IPS-18c (cell line): Measurements from ENCODE around the gene ZNF521.

Source experiments
- H3K4me3 ChIP-seq: 2 replicates; pipeline ENCODE4 v1.7.0; 2013; ENCODE audit warnings: low read depth, mild to moderate bottlenecking, low read length, moderate library complexity; ENCODE audit not compliant: insufficient read depth
- H3K9me3 ChIP-seq: one replicate; pipeline ENCODE4 v1.6.1; 2013; ENCODE audit warnings: mild to moderate bottlenecking, low read length, moderate library complexity; ENCODE audit not compliant: control insufficient read depth, insufficient read depth

ZNF521 gene

DNA sequence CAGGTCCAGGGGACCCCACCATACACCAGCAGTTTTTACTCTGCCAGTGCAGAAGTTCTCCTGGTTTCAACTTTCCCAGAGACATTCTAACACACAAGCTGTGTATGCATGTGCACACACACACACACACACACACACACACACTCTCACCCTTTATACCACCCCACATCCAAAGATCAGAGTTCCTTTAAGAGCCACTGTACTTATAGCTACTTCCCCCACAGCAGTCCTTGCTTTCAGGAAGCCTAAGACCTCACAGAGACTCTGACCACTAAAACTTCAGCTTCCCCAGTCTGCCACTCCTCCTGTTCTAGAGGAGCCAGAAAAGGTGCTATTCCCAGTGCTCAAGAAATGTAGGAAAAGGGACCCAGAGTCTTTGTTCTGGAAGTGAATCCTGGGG is 107.8 kb downstream of the ZNF521 start:
- Histone ChIP-seq H3K4me3 (no peak overlapping the region), H3K9me3 (no peaks in the 10 kb centered on the region)

DNA sequence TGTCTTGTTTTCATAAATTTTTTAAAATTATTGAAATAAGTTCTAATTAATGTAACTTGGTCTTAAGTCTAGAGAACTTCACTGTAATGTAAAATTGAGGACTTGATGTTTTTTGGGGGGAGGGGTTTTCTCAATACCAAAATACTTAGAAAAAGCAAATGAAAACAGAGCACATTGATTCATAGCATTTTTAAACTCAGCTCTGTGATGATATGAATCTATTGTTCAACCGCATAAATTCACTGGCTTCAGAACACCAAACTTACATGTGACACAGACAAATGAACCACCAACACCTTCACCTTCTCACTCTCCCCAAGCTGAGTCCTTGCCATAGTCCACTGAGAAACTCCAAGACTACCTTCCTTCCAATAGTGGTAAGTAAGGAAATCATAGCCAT is 108.2 kb downstream of the ZNF521 start:
- Histone ChIP-seq H3K9me3 (no peaks in the 10 kb centered on the region), H3K4me3 (no peak overlapping the region)

DNA sequence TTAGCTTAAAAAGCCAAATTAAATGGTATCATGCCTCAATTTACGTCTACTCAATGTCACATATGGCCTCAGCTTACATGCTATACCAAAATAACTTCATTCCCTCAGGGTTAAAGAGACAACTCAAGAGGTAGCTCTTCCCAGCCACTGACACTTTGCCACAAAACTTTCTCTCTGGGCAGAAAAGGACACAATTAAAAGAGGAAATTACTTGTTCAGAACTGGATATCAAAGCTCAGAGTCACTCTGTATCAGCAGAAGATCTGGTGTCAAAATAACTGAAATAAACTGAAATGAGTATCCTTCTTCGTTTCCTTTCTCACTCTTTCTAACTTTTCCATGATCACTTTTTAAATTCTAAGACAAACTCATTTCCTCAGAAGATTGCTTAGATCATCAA is 108.7 kb downstream of the ZNF521 start:
- Histone ChIP-seq H3K4me3 (no peak overlapping the region), H3K9me3 (no peaks in the 10 kb centered on the region)

DNA sequence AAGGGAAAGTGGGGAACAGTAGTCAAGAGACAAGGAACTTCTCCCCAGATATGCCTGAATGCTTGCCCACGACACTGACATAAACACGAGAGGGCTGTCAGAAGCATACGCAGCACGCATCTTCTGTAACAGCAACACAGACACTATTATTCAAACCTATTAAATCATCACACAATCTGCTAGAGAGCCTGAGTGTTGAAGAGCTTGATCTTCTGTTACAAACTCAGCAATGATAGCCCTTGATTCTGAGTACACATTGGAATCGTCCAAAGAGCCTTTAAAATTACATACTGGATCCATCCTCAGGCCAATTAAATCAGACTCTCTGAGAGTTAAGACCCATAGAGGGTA is 111.6 kb downstream of the ZNF521 start:
- Histone ChIP-seq H3K9me3 (no peaks in the 10 kb centered on the region), H3K4me3 (no peak overlapping the region)

DNA sequence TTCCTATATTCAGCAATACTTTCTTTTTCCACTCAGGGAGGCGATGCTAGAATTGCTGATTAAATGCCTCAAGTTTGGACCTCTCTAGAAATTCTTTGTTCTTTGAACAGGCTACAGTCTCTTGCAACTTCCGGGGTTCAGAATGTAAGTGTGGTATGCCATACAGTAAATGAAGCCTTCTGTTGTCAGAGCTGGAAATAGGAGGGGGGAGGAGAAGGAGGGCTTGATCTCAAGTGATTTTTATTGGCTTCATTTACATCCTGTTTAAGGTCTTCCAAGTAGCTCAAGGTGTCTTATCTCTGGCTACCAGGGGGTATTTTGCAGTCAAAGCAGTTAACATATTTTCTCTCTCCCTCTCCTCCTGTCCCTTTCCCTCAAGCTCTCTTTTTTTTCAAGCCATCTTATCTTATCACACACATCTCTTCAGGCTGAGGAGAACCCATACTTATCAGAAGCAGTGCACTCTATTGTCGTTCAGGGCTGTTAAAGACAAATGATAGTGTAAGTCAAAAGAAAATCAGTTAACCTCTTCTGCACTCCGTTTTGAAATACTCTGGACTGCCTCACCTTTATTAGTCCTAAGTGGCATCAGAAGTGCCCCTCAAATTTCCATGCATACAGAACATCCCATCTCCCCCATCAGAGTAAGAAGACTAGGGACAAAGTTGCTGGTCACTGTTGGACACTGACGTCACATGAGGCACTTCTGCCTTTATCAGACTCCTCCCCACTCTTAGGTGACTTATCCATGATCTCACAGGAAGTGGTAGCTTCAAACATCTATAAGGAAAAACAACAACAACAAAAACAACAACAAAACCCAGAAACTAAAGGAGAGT is 112.2 kb downstream of the ZNF521 start:
- Histone ChIP-seq H3K4me3 (no peak overlapping the region), H3K9me3 (no peaks in the 10 kb centered on the region)

DNA sequence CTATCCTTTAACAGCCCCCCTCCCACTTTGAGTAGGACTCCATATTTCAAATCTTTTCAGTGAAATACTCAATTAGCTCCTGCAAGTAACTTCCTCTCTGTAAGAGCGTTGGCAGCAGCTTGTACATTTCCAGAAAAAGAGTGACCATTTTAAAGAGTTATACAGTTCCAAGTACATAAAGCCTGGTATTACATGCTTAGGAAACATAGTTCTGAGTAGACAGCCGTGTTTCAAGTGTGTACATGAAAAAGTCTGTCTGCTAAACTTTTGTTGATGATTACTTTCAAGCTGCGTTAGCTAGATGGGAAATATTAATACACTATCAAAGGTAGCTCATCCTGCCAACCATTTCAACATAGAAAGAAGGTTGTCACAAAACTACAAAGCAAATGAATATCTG is 112.8 kb downstream of the ZNF521 start:
- no peak overlapping the region for H3K4me3 ChIP-seq

DNA sequence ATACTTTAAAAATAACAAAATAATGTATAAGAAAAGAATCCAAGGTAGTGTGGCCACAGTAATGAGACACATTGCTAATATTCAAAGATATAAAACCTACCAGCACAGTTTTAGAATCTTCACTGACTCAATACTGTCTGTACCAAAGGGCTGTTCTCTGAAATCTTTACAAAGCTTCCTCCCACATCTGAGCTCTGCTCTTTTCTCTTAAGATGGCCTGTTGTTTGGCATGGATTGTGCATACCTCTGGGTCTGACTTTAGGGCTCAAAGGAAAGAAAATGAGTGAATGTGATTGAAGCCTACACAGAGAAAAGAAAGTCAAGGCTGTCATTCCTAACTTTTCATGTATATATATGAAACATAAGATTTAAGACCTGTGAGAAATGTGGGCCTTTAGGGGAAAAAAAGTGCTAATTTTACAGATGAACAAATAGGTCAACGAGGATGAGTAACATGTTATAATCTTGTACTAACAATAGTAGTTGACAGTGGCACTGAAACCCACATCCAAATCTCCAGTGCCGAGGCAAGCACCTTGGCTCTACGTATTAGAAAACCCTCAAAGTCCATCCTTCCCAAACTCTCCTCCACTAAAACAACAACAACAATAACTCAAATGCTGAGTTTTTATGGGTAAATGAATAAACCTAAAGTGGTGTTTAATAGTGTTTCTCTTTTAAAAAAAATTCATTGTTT is 114.2 kb downstream of the ZNF521 start:
- H3K9me3 ChIP-seq: no peaks in the 10 kb centered on the region
- H3K4me3 ChIP-seq: no peak overlapping the region

More for the DNA sequence above, 112.8 kb downstream of the ZNF521 start:
- no peaks in the 10 kb centered on the region for H3K9me3 ChIP-seq

DNA sequence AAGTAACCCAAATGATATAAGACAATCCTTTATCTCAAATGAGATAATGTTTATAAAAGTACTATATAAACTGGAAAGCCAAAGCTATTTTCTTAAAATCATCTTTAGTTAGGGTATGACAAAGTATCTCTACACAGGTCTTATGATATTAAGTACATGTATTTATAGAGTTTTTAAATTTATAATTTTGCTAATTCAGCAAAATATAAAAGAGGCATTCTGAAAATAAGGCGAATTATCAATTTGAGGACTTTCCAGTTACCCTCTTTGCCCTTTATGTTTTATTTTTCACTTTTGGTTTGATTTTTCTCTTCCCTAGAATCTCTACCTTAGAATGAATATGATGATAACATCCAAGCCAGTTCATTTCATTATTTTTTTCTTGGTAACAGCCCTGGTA is 115.2 kb downstream of the ZNF521 start:
- no peaks in the 10 kb centered on the region for H3K9me3 ChIP-seq
- no peak overlapping the region for H3K4me3 ChIP-seq

DNA sequence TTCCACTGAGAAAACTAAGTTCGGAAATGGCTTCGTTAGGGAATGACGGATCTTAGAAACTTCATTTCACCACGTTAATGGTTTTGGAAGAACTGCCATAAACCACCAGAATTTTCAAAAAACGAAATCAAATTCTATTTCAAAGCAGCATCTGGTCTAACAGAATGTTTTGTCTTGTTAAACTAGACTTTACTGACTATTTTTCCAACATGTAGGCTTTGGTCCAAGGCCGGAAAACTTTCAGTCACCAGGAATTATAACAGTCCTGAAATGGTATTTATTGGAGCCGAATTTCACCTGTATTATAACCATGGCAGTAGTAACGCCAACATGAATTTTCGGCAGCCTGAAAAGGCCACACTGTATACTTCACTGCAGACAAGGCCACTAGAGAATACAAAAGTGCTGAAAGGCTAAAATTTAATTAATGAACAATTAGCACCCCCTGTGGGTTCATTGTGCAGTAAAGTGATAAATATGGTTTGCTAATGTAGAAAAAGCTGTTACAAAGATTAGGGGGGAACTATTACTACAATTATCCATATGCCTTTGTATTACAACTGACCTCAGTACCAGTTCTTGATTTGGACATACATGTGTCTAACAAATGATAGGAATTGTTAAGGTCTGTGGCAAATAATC is 116.4 kb downstream of the ZNF521 start:
- no peaks in the 10 kb centered on the region for H3K9me3 ChIP-seq
- H3K4me3 ChIP-seq: no peak overlapping the region

DNA sequence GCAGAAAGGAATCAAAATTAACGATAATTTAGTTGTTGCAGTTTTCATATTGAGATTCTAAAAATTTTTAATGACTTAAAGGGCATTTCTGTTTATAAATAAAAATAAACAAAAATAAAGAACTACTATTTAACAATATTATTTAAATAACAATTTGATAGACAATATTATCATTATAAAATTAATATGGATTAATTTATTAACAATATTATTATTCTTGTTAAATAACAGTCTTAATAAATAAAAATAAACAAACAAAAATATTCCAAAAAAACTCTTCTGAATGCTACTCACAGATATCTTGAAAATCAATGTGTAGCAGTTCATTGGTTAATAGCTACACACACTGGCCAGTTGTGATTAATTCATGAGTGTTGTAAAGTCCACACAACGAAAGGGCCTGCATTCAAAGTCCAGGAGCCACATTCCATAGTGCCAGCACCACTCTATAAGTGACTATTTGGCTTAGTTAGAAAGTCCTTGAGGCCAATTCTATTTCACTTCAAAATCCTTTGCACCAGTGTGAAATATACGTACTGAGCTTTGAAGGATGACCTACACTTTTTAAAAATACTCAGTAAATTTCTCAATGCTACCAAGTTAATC is 117.1 kb downstream of the ZNF521 start:
- H3K4me3 ChIP-seq: no peak overlapping the region

DNA sequence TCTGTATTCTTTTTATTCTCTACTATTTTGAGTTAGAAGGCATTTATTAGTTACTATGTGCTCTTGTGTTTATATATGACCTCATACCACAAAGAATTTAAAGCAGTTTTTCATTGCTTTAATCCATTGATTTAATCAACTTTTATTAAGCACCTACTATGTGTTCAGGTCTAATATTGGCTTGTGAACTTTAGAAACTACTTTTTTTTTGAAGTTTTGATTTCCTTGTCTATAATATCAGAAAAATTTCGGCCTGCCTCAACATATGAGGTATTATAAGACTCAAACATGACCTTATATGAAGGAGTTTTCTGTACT is 117.7 kb downstream of the ZNF521 start:
- H3K4me3 ChIP-seq: no peak overlapping the region
- no peaks in the 10 kb centered on the region for H3K9me3 ChIP-seq

More for the DNA sequence above, 117.1 kb downstream of the ZNF521 start:
- no peaks in the 10 kb centered on the region for H3K9me3 ChIP-seq

DNA sequence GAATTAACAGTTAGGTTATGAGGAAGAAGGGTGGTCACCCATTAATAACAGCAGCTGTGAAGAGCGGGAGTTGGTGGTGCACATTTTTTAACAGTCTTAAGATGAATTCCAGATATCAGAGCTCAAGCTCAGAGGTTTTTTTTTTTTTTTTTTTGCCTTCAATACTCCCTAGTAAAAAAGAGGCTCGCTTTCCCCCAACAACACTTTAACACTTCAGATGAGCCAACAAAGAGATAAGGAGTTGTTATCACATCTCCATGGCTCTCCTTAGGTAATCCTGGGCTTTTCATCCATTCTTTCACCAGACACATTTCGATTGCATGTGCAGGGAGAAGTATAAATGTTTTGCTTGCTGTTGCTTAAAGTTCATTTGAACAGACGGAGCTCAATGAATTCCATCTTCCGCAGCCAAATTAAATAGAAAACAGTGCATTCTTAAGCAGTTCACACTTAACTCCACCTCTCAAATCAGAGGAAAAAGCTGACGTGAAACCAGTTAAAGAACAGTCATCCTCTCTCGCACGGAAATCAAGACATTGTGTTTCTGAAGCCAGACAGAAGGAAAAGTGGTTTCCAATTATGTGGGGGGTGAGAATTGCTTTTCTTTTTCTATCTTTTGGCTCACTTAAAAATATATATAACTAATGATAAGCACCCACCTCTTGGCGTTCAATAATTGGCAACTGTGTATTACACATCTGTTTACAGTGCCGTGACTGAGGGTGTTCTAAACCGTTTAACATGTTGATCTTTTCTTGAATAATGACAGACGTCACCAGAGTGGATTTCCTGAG is 118.2 kb downstream of the ZNF521 start:
- Histone ChIP-seq H3K4me3 (no peak overlapping the region), H3K9me3 (no peaks in the 10 kb centered on the region)

DNA sequence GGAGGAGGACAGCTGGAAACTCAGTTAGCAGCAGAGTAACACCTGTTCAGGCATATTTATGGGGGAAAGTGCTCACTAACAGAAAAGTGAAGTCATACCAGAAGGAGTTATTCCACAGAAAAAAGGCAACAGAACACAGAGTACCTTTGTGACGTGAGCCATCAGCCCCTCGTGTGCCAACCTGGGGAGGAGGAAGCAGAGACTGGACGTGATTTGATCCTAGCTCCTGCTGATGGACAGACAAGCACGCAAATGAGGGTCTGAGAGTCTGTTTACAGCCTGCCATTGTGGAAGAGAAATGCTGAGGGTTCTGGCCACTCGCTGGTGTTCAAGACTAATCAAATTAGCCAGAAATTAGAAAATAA is 120.7 kb downstream of the ZNF521 start:
- H3K4me3 ChIP-seq: no peak overlapping the region

DNA sequence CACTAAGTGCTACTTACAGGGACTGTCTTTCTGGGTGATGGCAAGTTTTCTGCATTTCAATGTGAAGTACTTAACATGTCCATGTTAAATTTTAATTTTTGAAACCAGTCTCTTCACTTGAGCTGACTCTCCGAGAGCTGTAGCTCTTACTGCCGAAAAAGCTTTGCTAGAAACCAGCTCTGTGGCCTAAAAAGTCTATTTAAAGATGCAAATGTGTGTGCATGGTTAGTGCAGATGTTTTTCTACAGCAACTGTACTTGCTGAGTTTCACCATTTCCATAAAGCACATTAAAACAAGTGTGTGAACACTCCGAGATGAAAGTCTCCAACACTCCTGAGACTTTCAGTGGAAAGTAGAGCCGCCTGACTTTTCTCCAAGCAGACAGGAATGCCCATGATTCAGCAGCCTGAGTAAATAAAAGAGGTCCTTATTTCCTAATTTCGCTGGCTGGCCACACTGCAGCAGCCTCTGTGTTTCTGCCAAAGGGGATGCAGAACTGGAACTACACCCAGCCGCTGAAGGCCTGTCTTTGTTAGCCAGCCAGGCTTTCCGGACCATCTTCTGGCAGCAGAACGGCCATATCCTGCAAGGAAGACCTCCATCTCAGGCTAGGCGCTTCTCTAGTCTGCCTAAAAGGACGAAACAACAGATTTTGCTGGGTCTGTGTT is 121.2 kb downstream of the ZNF521 start:
- Histone ChIP-seq H3K4me3 (no peak overlapping the region), H3K9me3 (no peaks in the 10 kb centered on the region)

More for the DNA sequence above, 120.7 kb downstream of the ZNF521 start:
- H3K9me3 ChIP-seq: no peaks in the 10 kb centered on the region

DNA sequence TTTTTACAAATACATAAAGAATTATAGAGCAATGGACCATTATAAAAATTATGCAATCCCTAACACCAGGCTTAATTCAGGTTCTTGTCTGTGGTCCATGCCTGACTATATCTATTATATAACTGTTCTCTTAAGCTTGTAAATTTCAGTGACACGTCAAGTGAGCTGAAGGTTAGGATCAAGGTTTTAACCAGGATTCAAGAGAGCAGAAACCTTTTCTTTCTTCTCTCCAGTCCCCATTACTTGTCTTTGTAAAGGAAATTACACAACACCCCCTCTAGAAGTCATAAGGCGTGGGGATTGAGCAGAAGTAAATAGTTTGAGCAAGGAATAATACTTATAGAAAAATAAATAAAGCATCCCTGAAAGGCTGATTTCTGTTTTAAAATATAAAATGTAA is 122.0 kb downstream of the ZNF521 start:
- Histone ChIP-seq H3K4me3 (no peak overlapping the region), H3K9me3 (no peaks in the 10 kb centered on the region)

DNA sequence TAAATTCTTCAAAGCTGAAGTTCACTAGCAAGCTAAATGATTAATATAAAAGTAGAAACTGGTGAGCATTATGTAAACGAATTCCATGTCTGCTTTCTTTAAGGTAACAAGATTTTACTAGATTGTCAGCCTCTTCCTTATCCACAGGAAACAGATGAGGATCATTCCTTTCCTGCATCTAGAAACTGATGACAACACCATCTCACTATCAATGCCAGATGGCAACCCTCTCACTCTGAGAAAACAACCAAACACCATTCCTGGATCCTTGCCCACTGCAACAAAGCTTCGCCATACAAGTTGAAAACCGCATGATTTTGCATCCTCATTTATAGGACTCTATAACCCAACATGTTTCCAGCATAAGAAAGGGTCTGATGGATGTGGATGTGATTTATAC is 122.9 kb downstream of the ZNF521 start:
- Histone ChIP-seq H3K9me3 (no peaks in the 10 kb centered on the region), H3K4me3 (no peak overlapping the region)

DNA sequence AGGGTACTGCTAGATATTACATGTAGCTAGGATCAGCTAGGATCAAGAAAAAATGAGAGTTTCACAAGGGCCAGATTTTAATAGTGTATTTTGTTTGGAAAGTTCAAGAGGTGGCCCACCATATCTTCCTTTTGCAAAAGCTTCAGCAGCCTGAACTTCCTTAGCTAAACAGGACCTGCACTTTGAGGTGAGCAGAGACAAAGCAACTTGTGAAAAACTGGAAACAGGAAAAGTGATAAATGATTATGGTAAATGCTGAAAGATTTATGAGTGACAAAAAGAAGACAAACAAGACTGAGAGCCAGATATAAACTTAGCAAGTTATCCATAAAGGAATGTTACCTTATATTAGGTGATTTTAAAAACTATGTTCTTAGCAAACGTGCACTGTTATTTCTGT is 123.6 kb downstream of the ZNF521 start:
- Histone ChIP-seq H3K9me3 (no peaks in the 10 kb centered on the region), H3K4me3 (no peak overlapping the region)
